GM12873 (cell line): Measurements from ENCODE around the gene LAMP2.

Experiments
- TF ChIP-seq, protein P1 (sequence below): IDR thresholded peaks from 2 replicates; pipeline ENCODE4 v1.5.1; 2012; ENCODE audit warnings: low read depth, mild to moderate bottlenecking, moderate library complexity, low read length, control low read depth; ENCODE audit not compliant: insufficient read depth; ENCODE audit errors: missing control alignments

Gene LAMP2

DNA sequence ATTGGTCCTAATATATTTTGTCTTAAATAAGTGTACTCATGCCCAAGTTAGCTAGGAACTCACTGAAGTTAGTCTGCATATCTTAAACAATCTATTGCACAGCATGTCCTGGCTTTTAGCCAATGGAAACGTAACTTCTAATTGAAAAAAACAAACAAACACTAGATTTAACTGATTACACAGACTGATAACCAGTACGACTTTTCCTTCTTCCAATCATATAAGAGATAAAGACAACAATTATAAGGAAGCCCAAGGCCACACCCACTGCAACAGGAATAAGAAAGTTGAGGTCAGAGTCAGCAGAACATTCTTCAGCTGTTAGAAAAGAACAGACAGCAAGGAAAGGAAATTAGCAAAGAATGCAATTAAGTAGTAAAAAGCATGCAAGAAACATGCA is 40.8 kb downstream of the LAMP2 start:
- TF ChIP-seq, protein P1, sequence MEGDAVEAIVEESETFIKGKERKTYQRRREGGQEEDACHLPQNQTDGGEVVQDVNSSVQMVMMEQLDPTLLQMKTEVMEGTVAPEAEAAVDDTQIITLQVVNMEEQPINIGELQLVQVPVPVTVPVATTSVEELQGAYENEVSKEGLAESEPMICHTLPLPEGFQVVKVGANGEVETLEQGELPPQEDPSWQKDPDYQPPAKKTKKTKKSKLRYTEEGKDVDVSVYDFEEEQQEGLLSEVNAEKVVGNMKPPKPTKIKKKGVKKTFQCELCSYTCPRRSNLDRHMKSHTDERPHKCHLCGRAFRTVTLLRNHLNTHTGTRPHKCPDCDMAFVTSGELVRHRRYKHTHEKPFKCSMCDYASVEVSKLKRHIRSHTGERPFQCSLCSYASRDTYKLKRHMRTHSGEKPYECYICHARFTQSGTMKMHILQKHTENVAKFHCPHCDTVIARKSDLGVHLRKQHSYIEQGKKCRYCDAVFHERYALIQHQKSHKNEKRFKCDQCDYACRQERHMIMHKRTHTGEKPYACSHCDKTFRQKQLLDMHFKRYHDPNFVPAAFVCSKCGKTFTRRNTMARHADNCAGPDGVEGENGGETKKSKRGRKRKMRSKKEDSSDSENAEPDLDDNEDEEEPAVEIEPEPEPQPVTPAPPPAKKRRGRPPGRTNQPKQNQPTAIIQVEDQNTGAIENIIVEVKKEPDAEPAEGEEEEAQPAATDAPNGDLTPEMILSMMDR: no peak

DNA sequence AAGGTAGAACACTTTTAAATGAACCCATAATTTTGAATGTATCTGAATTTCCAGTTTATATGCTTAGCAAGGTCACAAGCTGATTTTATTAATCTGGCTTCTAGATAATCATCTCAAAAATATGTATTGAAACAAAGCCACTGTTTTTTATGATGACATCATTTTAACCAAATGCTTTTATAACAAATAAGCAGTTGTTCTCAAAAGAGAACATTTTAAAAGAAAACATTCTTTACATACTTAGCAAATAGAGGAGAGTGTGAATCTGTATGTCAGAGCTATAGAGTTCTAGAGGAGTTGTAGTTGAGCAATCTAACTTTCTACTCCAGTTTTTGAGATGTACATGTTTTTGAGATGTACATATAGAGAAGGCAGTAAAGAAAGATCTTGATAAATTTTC is 42.5 kb downstream of the LAMP2 start:
- TF ChIP-seq, protein P1: no peak

DNA sequence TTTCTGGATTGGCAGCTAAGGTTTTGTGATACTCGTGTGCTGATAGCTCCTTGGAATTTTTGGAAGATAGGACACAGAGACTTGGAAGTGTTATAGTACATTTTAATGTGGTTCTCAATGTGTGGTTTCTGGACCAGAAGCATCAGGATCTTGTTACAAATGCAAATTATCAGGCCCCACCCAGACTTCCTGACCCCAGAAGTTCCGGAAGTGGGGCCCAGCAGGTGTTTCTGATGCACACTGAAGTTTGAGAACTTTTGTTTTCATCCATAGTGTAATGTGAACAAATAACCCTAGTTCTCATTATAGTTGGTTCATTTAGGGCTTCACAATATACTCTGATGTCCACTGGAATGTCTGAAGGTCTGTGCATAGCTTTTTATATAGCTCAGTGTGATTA is 49.6 kb downstream of the LAMP2 start:
- TF ChIP-seq, protein P1: no peak

DNA sequence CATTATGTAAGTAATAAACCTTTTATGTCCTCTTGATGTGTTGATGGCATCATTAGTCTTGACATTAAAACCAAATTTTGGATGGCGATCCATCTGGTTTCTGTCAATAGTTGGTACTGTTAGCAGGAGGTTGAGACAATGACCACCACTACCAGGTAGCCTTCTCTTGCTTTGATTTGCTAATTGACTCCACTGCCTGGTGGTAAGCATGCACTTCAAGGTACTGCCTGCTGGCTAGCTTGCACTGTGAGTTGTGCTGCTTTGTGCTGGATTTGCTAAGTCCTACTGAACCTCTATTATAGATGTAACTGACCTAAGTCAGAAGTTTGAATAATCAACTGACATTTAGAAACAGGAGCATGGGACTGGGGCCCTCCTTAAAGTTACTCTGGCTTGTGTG is 60.9 kb downstream of the LAMP2 start:
- TF ChIP-seq, protein P1: no peak

DNA sequence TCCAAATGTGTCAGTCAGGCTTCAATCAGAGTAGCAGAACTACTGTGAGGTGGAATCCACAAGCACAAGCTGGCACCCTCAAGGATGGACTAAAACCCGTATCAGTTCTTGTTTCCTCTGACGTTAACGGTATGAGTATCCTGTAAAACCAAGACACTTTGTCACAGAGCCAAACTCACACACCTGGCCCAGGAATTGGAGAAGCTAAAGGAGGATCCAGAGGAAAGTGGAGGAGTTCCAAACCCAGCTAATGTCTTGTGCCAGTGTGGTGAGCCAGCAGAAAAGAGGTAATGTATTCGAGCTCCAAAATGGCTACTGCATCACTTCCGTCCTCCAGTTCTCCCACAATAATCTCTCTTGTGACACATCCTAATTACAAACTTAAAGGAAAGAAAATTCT is 62.5 kb downstream of the LAMP2 start:
- TF ChIP-seq, protein P1: no peak

DNA sequence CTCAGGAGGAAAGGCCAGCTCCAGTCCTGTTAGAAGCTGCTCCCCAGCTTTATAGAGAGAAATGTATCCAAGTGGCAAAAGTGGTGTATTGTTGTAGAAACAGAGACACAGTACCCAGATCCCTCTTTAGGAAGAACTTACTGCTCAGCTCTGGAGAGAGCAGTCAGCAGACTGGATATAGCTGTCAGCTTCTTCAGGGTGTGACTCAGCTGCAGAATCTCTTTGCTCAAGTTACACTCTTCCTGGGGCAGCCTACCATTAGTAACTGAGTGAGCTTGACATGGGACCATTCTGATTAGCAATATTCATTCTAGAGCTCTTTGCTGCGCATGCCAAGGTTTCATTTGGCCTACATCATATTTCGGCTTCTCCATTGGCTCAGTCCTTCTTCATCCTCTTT is 66.7 kb downstream of the LAMP2 start:
- TF ChIP-seq, protein P1: no peak

DNA sequence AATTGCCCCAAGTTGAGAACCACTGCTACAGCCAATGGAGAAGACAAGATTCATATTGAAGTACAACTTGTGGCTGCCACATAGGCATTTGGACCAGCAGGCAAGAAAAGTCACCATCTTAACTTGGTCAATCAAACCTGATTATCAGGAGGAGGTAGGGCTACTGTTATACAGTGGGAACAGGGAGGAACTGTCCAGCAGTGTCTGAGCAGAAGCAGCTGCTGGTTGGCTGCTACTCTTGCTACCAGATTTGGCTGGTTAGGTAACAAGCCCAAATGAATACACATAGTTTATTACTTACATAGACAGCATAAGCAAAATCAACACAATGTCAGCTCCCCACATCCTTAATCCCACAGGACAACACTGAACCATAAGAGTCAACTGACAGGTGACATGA is 67.8 kb downstream of the LAMP2 start:
- TF ChIP-seq, protein P1: no peak
